HG02610 (cell line): Measurements from ENCODE around the gene CSPG4.
"Not testable (repeated sequence)": the region's sequence is repeated elsewhere in the genome, so short reads cannot be mapped to it uniquely, and the experiment has no call there.

ENCODE experiments used
- ATAC-seq: cut with Tn5 transposase; IDR thresholded peaks from one replicate; pipeline ENCODE4 v1.9.1; 2021; ENCODE audit warnings: mild to moderate bottlenecking, moderate library complexity; ENCODE audit not compliant: unreplicated experiment

CSPG4 gene

GRCh38 chr15:75742346-75742745 lies 29.7 kb upstream of the CSPG4 start:
- ATAC-seq, result not testable (repeated sequence)

- no peak for ATAC-seq
Measured at GRCh38 chr15:75739791-75740190, 27.1 kb upstream of the CSPG4 start.

- ATAC-seq, result peak; percentile 92
Measured at GRCh38 chr15:75738647-75739325, 26.1 kb upstream of the CSPG4 start.

GRCh38 chr15:75738014-75738646 lies 25.5 kb upstream of the CSPG4 start:
- peak; percentile 7 for ATAC-seq

- not testable (repeated sequence) for ATAC-seq
Measured at GRCh38 chr15:75737116-75738013, 24.7 kb upstream of the CSPG4 start.

GRCh38 chr15:75736256-75736655 lies 23.6 kb upstream of the CSPG4 start:
- ATAC-seq, result no peak

- not testable (repeated sequence) for ATAC-seq
Measured at GRCh38 chr15:75734861-75735760, 22.5 kb upstream of the CSPG4 start.

GRCh38 chr15:75733761-75734651 lies 21.4 kb upstream of the CSPG4 start:
- ATAC-seq, result no peak

GRCh38 chr15:75732809-75733451 lies 20.3 kb upstream of the CSPG4 start:
- no peak for ATAC-seq

GRCh38 chr15:75732177-75732808 lies 19.6 kb upstream of the CSPG4 start:
- no peak for ATAC-seq

- no peak for ATAC-seq
Measured at GRCh38 chr15:75731248-75732151, 18.9 kb upstream of the CSPG4 start.

GRCh38 chr15:75730376-75731247 lies 18.0 kb upstream of the CSPG4 start:
- not testable (repeated sequence) for ATAC-seq

- ATAC-seq, result no peak
Measured at GRCh38 chr15:75729326-75730069, 16.9 kb upstream of the CSPG4 start.

GRCh38 chr15:75727851-75728715 lies 15.4 kb upstream of the CSPG4 start:
- no peak for ATAC-seq

GRCh38 chr15:75727031-75727531 lies 14.4 kb upstream of the CSPG4 start:
- ATAC-seq, result no peak
